ENCODE measurements around the gene ENTPD2.

Gene ENTPD2

DNA sequence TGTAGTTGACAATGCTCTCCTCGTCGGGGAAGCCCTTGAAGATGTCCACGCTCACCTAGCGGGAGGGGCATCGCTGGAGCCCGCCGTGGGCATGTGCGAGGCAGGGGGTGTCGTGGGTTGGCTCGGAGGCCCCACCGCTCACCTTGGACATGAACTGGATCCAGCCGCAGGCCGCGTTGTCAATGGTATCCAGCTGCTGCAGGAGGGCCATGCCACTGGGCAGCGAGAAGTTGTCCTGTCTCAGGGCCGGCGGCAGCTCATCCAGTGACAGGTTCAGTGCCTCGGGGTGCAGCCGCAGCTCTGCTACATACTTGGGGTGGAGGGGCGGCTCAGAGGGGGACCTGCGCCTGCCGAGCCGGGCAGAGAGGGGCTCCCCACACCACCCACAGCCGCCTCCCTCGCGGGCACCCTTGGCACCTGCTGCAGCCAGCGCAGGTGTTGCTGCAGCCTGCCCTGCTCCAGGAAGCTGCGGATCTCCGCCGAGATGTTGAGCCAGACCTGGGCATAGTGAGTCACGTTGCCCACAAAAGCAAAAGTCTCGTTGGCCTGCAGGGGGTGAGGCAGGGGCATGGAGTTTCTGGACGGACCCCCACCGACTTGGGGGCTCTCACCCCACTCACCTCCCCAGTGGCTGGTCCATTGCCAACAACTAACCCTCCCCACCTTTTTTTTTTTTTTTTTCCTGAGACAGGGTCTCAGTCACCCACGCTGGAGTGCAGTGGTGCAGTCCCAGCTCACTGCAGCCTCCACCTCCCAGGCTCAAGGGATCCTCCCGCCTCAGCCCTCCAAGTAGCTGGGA is 34.9 kb downstream of the ENTPD2 start:
- in situ Hi-C loops (cut with MboI; ENCODE audit: low sequenced_read_pairs), result no loop called here

DNA sequence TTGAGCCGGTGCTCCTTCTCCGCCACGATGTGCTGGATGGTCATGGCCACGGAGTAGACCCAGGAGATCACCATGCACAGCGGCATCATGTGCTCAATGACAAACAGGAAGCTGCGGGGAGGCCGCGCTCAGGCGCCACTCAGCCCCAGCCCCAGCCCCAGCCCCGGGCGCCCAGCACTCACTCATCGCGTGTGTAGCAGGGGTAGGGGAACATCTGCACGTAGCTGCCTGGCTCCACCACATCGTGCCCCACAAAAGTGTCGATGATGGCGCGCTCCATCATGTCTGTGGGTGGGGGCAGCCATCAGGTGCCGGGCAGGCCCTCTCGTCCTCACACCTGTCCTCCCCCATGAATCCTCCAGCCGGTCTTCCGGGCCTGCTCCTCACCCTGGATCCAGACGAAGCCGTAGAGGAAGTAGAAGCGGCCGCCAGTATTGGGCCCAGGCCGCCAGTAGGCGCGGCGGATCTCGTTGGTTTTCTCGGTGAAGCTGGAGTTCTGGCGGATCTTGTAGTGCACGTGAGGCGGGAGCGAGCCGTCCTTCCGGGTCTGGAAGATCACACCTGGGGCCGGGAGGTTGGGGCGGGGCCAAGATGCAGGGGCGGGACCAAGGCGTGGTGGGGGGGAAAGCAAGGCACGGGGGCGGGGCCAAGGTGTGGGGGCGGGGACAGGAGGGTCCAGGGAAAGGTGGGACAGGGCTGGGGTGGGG is 35.9 kb downstream of the ENTPD2 start:
- in situ Hi-C loops (cut with MboI; ENCODE audit: low sequenced_read_pairs), result no loop called here

DNA sequence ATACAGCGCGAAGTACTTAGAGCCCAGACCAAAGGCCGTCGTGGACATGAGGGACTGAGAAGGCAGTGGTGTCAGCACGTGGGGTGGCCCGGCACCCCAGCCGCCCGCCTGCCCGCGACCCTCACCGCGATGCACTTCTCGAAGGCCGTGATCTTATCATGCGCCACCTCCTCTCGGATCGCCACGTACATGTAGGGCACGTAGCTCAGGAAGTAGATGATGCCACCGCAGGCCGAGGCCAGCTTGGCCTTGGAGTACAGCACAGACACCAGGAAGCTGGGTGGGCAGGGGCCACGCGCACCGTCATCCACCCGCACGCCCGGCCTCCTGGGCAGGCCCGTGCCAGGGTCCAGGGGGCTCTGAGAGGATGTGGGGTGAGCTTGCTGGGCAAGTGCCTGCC is 36.8 kb downstream of the ENTPD2 start:
- in situ Hi-C loops (cut with MboI; ENCODE audit: low sequenced_read_pairs), result no loop called here

DNA sequence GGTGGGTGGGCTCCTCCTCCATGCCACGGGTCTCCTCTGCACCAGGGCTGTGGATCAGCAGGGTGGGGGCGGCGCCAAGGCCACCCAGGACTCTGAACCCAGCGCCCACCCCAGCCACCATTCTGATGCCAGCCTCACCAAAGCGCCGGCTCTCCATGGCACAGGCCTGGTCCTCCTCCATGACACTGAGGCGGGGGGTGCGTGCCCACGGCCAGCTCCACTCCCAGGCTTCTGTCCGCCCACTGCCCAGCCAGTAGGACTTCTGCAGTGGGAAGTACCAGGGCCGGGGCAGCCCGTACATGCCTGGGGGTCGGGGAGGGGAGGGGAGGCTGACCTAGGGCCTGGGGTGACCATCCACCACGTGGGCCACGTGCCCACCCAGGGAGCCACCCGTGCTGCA is 37.4 kb downstream of the ENTPD2 start:
- in situ Hi-C loops (cut with MboI; ENCODE audit: low sequenced_read_pairs), result no loop called here

DNA sequence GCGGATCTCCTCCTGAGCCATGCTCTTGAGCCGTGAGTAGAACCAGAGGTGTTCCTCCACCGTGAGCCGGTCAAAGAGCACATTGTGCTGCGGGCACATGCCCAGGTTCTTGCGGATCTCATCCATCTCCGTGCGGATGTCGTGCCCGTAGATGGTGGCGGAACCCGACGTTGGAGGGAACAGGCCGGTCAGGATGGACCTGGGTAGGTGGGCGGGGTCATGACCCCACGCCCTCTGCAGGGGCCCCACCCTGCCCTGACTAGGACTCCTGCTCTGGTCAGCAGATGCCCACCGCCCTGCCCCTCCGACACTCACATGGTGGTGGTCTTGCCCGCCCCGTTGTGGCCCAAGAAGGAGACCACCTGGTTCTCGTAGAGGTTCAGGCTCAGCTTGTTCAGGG is 37.9 kb downstream of the ENTPD2 start:
- in situ Hi-C loops (cut with MboI; ENCODE audit: low sequenced_read_pairs), result no loop called here

DNA sequence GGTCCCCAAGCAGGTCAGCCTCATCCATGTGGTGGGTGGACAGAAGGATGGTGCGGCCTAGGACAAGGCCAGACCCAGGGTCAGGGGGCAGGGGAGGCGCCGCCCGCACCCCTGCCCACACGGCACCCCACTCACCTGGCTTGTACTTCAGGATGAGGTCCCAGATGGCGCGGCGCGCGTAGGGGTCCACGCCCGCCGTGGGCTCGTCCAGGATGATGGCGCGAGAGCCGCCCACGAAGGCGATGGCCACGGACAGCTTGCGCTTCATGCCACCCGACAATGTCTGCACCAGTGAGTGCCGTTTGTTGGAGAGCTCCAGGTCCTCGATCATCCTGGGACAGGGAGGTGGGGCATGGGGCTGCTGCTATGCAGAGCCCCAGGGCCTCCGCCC is 38.3 kb downstream of the ENTPD2 start:
- in situ Hi-C loops (cut with MboI; ENCODE audit: low sequenced_read_pairs), result no loop called here

DNA sequence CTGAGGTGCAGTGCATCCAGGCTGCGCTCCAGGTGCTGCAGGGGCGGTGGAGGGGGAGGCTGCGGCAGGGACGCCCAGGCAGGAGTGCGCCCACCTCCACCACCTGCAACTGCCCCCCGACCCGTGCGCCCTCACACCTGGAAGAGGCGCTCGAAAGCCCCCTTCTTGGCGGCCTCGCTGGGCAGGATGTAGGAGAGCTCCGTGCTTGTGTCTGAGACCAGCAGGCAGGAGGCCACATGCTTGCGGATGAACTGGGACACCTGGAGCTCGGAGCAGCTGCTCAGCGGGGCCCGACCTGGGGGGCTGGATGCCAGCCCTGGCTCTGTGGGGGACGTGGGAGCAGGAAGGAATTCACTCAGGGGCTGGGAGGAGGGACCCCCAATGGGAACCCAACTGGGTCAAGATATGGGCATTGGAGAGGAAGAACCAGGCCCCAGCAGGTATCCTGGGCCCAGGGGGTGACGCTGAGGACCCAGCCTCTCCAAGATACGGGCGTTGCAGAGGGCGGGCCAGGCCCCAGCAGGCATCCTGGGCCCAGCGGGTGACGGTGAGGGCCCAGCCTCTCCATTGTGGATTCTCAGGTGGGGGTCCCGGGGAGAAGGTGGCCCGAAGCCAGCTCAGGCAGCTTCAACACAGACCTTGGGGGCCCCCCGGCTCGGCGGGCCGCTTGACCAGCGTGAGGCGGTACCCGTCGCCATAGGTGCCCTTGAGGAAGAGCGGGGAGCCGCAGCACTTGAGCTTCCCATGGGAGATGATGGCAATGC is 38.9 kb downstream of the ENTPD2 start:
- in situ Hi-C loops (cut with MboI; ENCODE audit: low sequenced_read_pairs), result no loop called here

DNA sequence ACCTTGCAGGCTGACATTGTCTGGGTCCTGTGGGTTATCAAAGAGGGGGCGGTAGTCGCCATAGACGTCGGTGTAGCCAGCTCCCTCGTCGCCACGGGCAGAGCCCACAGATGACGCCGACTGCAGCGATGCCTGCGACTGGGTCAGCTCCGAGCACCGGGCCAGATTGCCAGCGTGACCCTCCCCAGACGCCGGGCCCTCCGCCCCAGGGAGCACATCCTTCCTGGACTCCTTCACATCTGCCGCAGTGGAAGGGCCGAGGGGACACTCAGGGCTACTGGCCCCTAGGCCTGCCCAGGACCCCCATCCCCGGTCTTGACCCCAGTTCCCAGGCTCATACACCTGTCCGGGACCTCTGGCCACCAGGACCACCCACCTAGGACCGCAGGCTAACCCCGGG is 39.7 kb downstream of the ENTPD2 start:
- in situ Hi-C loops (cut with MboI; ENCODE audit: low sequenced_read_pairs), result no loop called here

DNA sequence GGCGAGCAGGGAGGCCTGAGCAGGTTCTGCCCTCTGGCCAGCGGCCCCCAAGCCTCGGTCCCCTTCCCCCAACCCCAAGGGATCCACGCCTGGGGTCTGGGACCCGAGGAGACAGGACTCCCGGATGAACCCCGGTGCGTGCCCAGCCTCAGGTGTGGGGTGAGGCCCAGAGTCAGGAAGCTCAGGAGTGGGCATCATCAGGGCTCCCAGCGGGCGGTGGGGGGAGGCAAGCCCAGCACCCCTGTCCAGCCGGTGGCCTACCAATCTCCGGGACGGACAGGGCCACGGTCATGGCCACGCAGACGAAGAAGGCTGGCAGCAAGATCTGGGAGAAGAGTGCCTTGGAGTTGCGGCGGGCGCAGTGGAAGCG is 40.3 kb downstream of the ENTPD2 start:
- in situ Hi-C loops (cut with MboI; ENCODE audit: low sequenced_read_pairs), result no loop called here

DNA sequence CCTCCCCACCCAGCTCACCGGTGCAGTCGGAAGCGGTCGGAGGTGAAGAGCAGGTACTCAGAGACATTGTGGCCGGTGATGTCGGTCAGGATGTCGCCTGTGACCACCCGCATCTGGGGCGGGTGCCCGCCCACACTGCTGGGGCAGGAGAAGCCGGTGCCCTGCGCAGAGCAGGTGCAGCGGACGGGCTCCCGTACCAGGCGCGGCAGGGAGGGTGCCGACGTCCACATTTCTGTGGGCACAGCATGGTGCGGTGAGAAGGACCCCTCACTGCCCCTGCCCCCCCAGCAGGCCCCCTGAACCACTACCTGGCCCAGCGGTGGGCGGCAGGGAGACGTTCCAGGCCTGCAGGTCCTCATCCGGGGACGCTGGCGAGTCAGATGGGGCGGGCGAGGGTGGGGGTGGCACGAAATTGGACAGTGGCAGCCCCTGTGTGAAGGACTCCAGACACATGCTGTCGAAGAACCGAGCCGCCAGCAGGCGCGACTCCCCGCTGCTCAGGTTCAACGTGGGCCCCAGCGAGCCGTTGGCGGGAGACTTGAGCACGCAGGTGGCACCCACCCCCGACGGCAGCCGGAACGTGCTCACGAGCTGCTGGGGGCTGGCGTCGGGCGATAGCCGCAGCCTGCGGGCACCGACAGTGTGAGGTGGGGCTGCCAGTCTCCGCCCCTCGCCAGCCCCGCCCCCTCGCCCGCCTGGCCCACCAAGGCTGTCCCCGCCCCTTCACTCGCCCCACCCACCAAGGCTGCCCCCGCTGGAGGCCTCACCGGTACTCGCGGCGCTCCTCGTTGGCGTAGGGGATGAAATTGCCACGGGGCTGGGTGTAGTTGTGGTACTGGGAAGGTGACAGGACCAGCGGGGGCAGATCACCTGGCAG is 40.9 kb downstream of the ENTPD2 start:
- in situ Hi-C loops (cut with MboI; ENCODE audit: low sequenced_read_pairs), result no loop called here

DNA sequence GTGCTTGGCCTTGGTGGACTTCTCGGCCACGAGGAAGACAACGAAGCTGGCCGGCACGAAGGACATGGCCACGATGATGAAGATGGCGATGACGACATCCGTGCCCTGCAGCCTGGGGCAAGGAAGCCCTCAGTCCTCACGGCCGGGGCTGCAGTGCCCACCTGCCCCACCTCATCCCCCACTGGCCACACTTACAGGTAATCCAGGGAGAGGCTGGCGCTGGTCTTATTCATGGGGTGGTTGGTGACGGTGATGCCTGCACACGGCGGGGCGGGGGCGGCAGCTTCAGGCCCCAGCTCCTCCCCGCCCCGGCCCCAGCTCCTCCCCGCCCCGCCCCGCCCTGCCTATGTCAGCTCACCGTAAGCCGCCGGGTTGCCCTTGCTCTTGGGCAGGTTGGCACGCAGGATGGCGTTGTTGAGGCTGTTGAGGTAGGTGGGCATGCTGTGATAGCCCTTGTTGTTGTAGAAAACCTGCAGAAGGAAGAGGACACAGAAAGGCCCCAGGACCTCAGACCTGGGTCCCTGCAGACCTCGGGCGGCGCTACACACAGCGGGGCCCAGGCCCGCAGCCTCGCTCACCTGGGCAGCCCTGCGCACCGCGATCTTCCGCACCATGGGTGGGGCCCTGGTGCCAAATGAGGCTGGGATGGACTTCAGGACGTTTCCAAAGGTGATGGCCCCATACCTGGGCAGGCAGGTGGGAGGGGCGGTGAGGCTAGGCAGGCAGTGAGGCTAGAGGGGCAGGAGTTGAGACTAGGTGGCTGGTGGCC is 41.8 kb downstream of the ENTPD2 start:
- in situ Hi-C loops (cut with MboI; ENCODE audit: low sequenced_read_pairs), result no loop called here

DNA sequence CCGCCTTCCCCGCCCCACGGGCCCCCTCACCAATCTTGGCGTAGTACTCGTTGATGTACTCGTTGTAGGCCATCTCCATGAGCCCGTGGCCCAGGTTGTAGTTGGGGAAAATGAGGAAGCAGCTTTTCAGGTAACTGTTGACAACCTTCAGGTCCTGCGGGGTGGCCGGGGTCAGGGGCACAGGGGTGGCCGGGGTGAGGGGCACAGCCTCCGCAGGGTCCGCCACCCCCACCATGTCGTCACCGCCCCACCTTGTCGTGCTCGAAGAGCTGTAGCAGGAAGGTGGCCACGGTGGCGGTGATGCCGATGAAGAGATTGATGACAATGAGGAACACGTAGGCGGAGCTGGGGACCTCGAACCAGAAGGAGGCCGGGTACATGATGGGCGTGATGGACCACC is 42.7 kb downstream of the ENTPD2 start:
- in situ Hi-C loops (cut with MboI; ENCODE audit: low sequenced_read_pairs), result no loop called here

DNA sequence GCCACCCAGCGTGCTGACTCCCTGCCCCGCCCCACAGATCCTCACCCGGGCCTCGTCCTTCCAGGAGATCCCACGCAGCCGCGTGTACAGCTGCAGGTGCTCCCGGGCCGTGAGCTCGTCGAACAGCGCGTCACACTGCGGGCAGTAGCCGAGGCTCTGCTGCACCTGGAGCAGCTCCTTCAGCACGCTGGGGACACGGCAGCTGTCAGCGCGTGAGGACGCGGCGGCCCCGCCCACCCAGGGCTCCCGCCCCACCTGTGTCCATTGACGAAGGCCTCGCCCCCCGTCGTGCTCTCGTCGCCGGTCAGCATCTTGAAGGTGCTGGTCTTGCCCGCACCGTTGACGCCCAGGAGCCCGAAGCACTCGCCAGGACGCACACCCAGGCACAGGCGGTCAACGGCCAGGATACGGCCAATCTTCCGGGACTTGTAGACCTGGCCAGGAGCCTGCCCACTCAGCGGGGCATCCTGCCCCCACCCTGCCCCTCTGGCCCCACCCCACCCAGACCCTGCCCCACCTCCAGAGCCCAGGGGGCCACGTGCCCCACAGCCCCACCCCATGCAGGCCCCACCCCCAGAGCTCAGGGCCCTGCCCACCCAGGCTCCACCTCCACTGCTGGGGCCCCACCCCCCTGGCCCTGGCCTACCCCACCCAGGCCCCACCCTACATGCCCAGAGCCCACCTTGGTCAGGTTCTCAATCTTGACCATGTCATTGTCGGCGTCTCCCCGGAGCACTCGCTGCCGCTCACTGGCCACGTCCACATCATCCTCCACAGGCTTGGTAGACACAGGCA is 43.7 kb downstream of the ENTPD2 start:
- in situ Hi-C loops (cut with MboI; ENCODE audit: low sequenced_read_pairs), result no loop called here

DNA sequence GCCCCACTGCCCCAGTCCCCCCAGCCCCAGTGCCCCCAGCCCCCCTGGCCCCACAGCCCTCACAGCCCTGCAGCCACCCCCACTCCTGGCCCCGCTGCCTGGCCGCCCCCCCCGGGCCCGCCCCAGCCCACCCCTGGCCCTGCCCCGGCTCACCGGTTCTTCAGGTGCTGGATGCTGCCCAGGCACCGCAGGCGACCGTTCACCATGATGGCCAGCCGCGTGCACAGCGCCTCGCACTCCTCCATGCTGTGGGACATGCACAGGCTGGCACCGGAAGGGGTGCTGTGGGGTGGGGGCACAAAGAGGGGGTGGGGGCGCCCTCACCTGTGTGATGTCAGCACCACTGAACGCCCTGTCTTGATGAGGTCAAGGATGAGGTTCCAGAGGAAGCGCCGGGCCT is 44.6 kb downstream of the ENTPD2 start:
- in situ Hi-C loops (cut with MboI; ENCODE audit: low sequenced_read_pairs), result no loop called here

DNA sequence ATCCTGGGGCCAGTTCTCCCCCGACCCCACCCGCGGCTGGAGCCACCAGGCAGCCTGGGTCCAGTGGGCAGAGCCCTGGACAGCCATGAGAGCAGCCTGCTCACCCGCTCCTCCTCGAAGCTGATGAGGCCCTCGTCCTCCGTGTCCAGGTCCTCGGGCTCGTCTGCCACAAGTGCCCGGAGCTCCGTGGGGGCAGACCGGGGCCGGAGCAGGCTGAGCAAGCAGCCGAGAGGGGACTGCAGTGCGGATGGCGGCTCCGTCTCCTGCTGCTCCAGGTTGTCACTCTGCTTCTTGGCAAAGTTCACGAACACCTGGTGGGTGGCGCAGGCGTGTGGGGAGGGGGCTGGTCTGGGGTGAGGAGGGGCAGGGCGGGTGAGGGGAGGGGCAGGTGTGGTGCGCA is 45.5 kb downstream of the ENTPD2 start:
- in situ Hi-C loops (cut with MboI; ENCODE audit: low sequenced_read_pairs), result no loop called here

DNA sequence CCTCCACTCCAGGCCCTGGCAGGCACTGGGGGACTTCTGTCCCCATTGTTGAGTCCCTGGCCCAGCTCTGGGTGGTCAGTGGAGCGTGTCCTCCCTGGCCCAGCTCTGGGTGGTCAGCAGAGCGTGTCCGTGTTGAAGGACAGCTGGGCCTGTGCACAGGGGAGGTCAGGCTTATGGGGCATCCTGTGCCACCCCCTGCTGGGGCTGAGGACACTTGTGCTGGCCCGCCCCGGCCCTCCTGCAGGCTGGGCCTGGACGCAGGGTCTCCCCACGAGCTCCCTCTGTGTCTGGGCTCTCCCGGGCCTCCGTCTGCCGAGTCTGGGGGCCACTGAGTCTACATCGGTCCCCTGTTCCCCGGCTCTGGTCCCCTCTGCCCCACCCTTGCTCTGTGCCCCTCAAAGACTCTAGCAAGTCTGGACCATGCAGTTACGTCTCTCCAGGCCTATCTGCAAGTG is 46.0 kb downstream of the ENTPD2 start:
- in situ Hi-C loops (cut with MboI; ENCODE audit: low sequenced_read_pairs), result no loop called here

DNA sequence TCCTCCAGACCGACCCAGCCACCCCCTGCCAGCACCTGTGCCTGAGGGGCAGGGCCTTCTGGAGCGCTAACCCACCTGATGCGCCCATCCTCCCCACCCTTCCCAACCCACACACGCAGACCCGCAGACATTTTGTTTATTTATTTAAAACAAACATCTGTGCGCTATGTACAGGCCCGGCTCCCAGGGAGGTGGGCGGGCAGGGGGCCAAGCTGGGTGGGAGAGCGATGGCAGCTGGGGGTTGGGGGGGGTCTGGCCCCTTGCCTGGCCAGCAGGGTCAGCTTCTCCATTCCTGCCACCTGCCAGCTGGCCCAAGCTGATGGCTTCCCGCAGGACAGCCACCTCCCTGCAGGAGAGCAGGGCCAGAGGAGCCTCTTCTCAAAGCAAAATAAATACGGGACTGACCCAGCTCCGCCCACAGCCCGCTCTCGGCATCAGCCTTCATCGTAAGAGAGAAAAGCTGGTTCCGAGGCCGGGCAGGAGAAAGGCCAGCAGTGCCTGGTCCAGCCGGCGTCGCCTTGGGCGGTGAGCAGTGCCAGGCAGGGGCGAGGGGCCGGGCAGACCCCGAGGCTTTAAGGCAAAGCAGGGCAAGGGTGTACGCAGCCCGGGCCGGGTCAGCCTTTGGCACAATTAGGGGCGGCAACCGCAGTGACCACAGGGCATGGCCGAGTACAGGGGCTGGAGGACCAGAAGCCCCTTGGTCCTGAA is 46.6 kb downstream of the ENTPD2 start:
- in situ Hi-C loops (cut with MboI; ENCODE audit: low sequenced_read_pairs), result no loop called here

DNA sequence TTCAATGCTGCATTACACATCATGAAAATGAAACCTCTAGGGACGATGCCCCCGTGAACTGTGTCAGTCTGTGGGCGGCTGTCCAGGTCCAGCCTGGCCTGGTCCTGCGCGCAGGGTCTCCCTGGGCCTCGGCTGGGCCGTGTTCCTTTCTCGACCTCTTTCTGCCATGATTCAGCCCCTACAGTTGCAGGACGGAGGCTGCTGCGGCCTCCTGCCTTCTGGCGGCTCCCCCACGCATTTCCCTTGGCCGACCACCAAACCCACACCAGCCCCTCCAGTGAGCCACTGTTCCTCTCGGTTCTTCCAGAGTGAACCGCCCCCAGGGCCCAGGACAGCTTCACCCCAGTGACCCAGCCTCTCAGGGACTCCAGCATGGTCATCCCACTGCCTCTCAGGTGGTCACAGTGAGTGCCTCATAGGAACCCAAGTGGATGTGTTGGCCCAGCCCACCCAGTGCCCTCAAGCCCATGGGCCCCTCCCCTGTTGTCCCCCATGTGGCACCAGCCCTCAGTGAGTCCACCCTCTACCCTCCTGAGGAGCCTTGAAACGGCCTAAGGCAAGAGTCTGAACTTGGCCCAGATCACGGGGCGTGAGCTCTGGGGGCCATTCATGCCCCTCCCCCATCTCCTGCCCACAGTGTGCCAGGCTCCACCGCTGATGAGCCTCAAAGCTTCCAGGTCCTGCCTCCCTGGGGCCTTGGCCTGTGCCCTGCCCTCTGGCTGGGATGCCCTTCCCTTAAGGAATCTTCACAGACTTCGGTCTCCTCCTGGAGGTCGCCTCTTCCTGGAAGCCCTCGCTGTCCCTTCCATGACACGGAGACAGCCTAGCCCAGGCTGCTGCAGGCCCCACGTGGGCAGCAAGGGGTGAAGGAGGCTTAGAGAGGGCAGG is 47.5 kb downstream of the ENTPD2 start:
- in situ Hi-C loops (cut with MboI; ENCODE audit: low sequenced_read_pairs), result no loop called here

Data from hTERT RPE-1 (cell line).